ENCODE results near the gene UPF1. TPM values are rescaled to one million over a fixed set of nuclear protein-coding genes. Genes with fewer than 3 reads are reported as not detected.

Gene UPF1
- total RNA-seq, 1 donor from 2014 or later, result 46.7 TPM

DNA sequence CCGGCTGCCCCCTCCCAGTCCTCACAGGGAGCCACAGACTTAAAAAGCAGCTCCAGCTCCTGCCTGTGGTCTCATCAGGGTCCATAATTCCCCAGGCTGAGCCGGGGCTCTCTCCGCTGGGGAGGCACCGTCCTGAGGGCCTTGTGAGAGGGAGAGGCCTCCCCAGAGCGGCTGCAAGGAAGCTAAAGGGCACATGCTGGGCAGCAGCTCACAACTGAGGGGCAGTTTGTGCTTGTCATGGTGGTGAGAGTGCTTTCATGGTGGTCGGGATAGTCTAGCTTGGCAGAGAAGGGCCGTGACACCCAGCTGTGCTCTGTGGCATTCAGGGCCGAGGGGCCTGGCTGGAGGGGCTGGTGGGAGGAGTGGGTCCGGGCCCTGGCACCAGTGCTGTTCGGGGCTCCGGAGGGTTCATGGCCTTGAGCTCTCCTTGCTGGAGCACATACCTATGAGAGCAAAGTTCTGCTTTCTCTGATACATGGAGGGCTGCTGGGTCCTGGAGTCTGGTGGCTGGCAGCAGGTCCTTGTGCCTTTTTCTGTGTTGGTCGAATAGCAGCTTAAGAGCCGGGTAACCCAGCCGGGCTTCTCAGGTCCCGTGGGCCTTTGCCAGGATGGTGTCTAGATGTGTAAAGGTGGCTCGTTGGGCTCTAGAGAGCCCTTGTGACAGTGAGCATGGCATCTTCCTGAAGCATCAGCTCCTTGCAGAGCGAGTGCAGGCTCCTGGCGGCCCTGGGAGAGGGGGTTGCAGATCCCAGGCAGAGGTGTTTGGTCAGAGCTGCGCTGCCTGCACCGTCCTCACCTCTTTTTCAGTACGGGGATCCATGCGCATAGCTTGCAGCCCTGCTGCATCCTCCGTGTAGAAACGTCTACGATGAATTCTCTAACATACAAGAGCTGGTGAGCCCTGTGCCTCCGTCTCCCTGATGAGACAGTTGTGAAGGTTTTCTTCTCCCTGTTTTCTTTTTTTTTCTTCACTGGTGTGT is 8.8 kb downstream of the UPF1 start:
- no peak for DNase-seq

- DNase-seq, result no peak
Measured at GRCh38 chr19:18841400-18841799, 9.6 kb downstream of the UPF1 start.

DNA sequence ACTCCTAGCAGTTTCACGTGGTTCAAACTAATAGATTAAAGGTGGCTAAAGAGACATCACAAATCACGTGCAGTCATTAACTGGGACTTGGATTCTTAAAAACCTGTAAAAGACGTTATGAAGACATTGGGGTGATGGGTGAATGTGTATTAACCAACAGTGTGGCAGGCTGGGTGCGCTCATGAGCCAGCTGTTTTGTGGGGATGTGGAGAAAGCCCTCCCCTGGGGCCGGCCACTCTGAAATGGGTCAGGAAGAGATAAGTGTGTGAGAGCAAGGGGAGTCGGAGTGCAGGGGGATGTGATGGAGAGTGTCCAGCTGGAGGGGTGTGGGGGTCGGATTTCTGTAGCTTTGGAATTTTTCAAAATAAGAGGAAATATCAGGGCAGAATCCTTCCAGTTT is 10.4 kb downstream of the UPF1 start:
- DNase-seq, result no peak

DNA sequence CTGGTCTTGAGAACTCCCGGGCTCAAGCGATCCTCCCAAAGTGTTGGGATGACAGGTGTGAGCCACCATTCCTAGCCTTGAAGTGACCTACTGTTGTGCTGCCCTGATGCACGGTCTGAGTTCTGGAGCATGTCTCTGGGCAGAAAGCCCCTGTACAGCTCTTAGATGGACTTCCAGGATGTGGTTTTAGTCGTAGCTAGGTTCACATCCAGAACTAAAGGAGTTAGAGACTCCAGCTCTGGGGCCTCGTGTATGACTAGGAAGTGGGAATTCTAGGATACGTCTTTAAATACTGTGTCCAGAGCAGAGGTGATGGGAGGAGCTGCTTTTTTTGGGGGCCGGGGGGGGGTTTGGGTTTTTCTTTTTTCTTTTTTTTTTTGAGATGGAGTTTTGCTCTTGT is 12.2 kb downstream of the UPF1 start:
- DNase-seq, result no peak

GRCh38 chr19:18844806-18845329 is 13.1 kb downstream of the UPF1 start:
- DNase-seq, result no peak

DNA sequence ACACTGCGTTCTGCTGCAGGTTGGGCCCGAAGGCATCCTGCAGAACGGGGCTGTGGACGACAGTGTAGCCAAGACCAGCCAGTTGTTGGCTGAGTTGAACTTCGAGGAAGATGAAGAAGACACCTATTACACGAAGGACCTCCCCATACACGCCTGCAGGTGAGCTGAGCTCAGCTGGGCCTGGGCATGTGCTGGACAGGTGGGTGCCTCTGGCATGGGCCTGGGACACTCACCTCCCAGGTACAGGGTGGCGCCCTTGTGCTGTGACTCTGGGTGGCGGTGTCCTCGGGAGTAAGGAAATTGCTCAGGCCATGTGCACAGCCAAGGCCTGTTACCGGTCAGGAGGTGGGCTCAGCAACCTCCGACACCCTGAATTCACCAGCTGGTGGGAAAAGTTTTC is 14.2 kb downstream of the UPF1 start:
- DNase-seq, result no peak

GRCh38 chr19:18846862-18847548 is 15.2 kb downstream of the UPF1 start:
- peak; percentile 52 for DNase-seq

DNA sequence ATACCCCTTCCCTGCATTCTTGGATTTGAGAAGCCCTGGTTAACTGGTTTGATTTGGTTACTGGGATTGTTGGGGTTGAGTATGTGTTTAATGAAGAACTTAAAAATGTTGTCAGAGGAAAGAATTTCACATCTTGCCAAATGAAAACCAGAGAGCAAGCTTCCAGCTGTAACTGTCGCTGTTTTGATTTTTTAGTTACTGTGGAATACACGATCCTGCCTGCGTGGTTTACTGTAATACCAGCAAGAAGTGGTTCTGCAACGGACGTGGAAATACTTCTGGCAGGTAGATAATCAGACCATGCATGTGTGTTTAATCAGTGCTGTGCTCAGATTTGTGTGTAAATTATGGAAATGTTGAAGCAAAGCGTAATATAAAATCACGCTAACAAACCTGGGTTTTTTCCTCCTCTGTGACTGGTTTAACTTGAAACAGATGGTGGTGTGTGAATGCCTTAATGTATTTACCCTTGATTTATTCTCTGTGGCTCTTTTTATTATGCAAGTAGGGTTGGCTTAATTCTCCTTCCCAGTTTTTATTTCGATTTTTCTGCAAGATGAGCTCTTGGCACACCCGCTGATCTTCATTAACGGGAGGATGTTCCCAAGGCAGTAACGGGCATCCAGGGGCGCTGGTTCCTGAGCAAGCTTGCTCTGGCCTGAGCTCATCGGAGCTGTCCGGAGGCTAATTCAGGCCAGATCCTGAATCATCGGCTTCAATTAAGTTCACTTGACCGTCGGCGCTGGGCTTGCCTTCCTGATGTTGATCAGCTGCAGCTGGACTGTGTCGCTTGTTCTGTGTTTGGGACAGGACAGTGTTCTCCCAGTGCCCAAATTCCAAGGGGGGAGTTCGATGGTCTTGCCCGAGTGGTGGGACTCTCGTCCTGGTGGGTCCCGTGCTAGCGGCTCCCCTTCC is 16.0 kb downstream of the UPF1 start:
- DNase-seq, result peak; percentile 87

GRCh38 chr19:18848878-18849661 is 17.3 kb downstream of the UPF1 start:
- DNase-seq, result peak; percentile 58

DNA sequence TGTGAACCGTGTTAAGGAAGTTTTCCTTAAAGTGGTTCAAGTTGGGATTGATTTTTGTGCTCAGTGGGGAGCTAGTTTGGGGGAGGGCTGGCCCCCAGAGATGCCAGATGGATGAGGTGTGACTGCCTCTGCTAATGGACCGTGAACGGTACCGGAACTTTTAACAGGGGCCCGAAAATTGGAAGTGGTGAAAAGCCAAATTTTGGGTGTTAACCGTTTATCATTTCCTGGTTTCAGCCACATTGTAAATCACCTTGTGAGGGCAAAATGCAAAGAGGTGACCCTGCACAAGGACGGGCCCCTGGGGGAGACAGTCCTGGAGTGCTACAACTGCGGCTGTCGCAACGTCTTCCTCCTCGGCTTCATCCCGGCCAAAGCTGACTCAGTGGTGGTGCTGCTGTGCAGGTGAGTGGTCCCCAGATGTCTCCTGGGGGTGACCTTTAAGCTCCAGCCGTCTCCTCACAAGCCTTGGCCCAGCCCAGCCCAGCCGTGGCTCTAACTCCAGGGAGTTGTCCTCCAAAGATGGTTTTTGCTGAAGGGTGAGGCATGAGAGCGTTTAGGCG is 18.2 kb downstream of the UPF1 start:
- DNase-seq, result no peak

- DNase-seq, result no peak
Measured at GRCh38 chr19:18850471-18851375, 19.0 kb downstream of the UPF1 start.

DNA sequence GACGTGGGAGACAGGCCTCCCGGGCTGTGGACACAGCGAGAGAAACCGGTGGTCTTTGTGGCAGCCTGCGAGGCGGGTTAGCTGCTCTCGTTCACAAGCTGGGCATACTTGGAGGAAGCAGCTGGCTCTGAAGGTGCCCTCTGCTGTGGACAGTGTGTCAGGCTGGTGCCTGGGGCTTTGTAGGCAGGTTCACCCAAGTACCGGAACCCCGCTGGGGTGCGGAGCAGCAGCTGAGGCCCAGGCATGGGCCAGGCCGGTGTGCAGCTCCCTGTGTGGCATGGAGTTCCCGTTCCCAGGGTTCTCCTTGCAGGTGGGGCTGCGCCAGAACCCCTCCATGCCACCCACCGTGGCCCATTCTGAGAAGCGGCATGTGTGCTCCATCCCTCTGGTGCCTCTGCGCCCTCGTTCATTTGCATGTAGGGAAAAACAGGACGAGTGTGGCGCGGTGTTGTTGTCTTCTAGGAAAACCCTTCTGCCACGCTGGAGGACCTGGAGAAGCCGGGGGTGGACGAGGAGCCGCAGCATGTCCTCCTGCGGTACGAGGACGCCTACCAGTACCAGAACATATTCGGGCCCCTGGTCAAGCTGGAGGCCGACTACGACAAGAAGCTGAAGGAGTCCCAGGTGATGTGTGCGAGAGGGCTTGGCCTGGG is 20.0 kb downstream of the UPF1 start:
- DNase-seq, result no peak

- DNase-seq, result no peak
Measured at GRCh38 chr19:18852648-18853047, 20.9 kb downstream of the UPF1 start.

DNA sequence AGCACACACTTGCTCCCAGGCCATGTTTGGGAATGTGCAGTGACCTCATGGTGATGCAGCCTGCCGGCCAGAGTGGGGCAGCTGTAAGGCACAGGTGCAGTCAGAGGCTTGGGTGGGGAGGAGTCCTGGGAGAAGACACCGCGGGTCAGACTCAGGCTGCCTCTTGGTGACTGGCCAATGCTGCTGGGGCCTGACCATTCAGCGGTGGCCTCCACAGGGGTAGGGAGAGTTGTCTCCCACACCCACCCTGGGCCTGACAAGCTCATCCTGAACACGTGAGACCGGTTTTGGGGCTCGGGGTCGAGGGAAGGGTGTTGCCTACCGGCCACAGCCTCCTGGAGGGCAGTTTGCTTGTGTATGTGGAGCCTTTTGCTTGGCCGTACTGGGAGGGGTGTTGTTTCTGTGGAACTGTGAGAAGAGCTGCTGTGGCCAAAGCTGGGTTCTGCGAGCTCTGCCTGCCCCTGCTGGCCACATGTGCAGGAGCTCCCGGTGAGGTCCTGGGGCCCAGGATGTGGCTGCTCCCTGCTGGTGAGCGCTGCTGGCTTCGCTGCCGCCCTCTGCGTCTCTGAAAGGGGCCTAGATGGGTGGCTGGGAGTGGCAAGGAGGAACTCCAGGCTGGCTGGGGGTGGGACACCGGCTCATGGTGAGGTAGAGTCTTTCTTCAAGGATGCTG is 22.1 kb downstream of the UPF1 start:
- no peak for DNase-seq

GRCh38 chr19:18854982-18855381 is 23.2 kb downstream of the UPF1 start:
- DNase-seq, result no peak

DNA sequence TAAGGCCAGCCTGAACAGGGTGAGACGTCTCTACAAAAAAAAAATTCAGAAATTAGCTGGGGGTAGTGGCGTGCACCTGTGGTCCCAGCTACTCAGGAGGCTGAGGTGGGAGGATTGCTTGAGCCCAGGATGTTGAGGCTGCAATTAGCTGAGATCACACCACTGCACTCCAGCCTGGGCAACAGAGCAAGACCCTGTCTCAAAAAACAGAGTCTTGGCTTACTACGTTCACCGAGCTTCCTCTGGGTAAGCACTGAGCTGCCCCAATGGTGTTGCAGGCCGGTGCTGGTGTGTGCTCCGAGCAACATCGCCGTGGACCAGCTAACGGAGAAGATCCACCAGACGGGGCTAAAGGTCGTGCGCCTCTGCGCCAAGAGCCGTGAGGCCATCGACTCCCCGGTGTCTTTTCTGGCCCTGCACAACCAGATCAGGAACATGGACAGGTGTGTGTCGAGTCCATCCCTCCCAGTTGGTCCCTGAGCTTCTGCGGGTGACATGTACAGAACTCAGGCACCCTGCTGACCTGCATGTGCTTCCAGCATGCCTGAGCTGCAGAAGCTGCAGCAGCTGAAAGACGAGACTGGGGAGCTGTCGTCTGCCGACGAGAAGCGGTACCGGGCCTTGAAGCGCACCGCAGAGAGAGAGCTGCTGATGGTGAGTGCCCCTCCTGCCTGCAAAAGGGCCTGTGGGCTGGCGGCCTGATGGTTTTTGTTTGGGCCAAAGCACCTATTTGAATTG is 24.1 kb downstream of the UPF1 start:
- no peak for DNase-seq

DNA sequence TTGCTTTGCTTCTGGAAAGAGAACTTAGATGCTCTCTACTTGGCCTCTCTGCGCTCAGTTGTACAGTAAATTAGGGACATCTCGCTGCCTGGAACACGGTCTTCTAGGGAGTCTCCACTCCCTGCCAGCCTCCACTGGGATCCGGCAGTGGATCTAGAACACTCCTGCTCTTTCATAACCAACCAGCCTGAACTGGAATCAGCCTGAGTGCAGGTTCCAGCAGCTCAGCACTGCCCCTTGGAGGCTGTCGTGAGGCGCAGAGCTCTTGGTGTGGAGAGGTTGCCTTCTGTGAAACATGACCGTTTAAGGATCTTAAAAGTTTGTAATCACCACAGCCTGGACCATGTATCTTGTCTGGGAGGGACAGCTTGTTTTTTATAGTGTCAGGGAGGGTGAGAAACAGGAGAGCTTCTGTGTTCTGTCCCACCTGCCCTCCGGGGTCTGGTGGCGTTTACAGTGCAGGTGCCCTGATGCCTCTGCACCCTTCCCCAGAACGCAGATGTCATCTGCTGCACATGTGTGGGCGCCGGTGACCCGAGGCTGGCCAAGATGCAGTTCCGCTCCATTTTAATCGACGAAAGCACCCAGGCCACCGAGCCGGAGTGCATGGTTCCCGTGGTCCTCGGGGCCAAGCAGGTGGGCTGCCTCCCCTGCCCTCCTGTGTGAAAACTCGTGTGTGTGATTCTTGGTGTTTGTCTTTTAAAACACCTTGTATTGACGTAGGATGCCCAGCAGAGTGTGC is 24.8 kb downstream of the UPF1 start:
- no peak for DNase-seq

Data from skin of body (tissue), 2 donors.